OCI-M1 (cell line): ENCODE results near the gene P3H3.

Experiments
- DNase-seq: peaks from one replicate; lab custom pipeline; 2025; lab: John Stamatoyannopoulos, UW

P3H3 gene

GRCh38 chr12:6826734-6827436, 1.3 kb upstream of the P3H3 start:
- DNase-seq = no peak

DNA sequence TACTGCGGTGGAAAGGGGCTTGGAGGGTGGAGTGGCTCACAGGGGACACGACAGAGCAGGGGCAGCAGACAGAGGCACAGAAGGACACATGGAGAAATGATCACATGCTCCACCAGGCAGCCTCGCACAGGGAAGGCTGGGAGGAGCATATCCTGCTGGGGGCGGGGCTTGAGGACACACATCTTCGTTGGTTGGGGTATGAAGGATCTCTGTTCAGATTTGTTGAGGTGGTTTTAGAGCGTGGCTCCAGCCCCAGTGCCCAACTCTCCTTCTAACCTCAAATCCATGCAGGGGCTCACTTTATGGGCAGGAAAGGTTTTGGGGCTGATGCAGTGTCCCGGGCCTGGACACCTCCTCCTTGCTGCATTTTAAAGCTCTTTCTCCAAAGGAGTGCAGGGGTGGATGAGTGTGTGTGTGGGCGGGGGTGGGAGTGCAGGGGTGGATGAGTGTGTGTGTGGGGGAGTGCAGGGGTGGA, 733 bp upstream of the P3H3 start:
- DNase-seq = peak; percentile 89

DNA sequence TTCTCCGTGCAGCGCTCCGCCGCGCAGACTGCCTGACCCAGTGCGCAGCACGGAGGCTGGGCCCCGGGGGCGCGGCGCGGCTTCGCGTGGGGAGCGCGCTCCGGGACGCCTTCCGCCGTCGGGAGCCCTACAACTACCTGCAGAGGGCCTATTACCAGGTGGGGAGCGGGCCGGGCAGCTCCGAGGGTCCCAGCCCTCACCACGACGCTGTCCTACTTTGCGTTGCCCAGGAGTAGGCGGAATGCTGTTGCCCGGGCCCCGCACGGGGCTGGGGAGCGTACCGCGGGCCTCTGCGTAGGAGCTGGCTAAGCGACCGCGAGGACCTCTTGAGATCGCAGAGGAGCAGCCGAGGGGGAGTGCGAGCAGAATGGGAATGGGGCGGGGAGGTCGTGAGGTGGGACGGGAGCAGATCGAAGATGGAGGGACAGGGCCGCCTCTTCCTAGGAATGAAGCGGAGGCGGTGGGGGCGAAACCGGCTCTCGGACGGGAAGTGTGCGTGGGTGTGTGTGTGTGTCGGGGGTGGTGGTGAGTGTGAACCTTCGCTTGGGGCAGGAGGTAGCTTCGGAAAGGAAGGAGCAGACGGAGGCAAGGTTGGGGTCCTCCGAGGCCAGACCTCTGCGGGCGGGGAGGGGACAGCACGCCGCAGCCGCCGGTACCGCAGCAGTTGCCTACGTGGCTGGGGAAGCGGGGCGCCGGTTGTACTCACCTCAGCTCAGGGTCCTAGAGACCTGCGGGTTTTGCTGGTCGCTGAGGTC, 751 bp downstream of the P3H3 start:
- DNase-seq = peak; percentile 77

DNA sequence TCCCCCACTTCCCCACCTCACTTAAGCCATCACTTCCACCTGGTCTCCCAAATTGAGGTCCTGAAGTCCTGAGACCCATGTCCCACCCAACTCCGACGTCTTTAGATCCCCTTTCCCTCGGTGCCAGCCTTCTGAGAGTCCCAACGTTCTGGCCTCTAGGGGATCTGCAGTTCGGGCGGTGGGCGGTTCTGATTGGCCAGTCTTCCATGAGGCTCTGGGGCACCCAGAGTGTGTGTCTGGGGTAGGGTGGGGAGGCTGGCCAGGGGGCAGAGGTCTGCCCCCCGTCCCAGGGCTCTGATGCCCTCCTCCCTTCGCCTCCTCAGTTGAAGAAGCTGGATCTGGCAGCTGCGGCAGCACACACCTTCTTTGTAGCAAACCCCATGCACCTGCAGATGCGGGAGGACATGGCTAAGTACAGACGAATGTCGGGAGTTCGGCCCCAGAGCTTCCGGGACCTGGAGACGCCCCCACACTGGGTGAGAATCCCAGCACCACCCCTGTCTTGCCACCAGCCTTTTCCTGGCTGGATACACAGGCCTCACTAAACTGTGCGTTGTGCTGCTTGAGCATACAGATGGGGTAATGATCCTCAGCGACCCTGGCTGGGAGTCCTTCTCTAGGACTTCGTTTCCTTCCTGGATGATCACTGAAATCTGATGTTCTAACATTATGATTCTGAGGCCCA, 1.5 kb downstream of the P3H3 start:
- DNase-seq = no peak

DNA sequence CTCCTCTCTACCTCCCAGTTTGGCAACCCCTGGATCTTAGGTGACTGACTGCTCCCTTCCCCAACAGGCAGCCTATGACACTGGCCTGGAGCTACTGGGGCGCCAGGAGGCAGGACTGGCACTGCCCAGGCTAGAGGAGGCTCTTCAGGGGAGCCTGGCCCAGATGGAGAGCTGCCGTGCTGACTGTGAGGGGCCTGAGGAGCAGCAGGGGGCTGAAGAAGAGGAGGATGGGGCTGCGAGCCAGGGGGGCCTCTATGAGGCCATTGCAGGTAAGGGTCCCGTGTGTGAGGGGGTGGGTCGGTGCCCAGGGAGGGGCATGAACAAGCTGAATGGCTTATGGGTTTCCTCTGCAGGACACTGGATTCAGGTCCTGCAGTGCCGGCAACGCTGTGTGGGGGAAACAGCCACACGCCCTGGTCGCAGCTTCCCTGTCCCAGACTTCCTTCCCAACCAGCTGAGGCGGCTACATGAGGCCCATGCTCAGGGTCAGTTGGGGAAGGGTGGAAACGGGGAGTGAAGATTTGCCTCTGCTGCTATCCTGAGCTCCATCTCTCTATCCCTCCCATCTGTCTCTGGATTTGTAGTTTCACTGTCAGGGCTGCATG, 2.2 kb downstream of the P3H3 start:
- DNase-seq = no peak

- no peak for DNase-seq
Measured at GRCh38 chr12:6830999-6831398, 2.8 kb downstream of the P3H3 start.

DNA sequence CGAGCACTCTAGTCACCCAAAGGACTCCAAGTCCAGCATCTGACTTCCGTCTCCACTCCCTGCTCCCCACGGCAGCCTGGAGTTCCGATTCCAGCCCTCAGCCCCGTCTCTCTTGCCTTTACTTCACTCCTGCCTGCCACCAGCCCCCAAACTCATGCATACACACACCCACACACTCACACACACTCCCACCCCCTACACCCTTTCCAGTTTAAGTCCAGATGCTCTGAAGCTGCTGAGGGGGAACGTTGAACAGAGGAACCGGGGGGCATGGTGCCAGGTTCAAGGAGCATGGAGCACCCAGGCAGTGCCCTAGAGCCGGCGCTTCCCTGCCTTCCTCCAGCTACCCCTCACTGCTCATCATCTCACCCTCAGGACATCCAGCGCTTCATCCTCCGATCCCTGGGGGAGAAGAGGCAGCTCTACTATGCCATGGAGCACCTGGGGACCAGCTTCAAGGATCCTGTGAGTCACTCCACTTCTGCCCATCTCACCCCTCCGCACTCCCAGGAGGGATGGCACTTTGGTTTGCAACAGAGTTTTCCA, 3.3 kb downstream of the P3H3 start:
- no peak for DNase-seq

GRCh38 chr12:6832125-6832524, 3.9 kb downstream of the P3H3 start:
- DNase-seq = no peak

DNA sequence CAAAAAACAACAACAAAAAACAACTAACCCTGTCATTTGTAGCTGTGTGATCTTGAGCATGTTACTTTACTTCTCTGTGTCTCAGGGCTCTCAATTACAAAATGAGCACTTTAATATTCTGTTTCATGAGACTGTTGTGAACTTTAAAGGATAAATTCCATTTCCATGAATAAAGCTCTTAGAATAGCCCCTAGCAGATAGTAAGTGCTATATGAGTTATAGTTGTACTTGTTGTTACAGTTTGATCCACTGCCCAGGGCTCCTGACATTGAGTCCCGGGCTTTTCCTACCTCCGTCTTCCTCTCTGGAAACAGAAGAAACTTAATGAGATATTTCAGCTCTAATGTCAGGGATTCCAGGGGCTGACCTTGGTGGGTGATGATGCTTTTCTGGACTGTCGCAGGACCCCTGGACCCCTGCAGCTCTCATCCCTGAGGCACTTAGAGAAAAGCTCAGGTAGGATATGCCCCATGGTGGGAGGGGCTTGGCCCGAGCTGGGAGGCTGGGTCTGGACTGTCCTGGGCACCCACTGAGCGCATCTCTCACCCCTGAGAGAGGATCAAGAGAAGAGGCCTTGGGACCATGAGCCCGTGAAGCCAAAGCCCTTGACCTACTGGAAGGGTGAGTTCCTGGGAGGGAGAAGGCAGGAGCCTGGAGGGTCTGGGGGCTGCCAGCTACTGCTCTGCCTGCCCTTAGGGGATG, 5.1 kb downstream of the P3H3 start:
- no peak for DNase-seq

- DNase-seq = no peak
Measured at GRCh38 chr12:6834254-6834653, 6.0 kb downstream of the P3H3 start.

GRCh38 chr12:6834873-6835272, 6.7 kb downstream of the P3H3 start:
- DNase-seq = no peak

DNA sequence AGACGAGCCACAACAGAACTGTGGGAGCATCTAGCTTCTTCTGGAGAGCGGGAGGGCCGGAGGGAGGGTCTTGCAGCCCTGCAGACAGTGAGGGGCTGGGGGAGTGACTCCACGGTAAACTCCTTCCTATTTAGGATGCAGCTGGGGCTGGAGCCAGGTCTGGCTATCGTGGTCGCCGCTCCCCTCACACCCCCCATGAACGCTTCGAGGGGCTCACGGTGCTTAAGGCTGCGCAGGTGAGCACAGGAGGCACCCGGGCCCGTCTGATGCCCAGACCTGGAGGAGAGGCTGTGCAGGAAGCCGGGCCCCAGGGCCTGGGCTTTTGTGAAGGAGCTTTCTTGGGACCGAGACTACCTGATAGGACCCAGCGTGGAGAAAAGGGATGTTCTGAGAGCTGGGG, 8.6 kb downstream of the P3H3 start:
- DNase-seq = no peak

DNA sequence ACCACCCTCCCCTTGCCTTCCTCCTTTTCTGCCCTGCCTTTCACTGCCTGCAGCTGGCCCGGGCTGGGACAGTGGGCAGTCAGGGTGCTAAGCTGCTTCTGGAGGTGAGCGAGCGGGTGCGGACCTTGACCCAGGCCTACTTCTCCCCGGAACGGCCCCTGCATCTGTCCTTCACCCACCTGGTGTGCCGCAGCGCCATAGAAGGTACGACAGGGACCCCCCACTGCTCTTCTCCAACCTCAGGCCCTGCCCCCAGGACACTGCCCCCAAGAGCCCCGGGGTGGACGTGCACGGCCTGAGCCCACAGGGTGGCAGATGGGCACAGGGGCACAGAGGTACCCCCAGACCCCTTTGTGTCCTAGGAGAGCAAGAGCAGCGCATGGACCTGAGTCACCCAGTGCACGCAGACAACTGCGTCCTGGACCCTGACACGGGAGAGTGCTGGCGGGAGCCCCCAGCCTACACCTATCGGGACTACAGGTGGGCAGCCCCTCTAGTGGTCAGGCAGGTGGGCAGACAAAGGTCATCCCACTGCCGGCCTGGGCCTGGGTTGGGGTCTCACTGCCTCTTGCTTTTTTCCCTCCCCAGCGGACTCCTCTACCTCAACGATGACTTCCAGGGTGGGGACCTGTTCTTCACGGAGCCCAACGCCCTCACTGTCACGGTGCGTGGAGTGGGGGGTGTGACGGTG, 9.3 kb downstream of the P3H3 start:
- DNase-seq = no peak

GRCh38 chr12:6838854-6839253, 10.6 kb downstream of the P3H3 start:
- no peak for DNase-seq

DNA sequence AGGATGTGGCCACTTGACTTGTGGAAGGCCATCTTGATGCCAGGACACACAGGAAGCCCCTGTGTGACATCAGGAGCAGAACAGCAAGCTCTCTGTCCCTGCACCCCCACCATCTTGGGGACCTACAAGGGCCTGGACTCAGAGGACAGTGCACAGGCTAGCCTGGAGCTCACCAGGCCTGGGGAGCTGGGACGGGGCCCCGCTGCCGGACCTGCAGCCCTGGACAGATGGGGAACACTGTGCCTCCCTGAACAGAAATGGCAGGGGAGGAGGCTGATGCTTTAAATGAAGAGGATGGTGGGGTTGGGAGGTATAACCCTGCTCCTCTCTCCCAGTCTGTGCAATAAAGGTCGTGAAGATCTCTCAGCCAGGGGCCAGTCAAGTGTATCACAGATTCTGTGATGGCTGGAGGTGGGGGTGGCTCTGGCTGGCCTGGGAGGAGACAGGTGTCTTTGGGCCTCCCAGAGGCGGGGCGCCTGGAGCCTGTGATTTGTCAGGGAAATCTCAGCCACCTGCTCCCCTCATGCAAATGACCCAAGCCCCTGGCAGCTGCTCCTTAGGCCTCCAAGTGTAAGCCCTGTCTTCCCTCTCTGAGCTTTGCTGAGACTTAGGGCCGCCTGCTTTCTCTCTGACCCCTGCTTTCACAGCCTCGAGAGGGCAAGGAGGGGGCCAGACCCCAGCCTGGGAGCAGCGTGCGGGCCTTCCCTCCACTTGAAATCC, 11.4 kb downstream of the P3H3 start:
- DNase-seq = no peak

- peak; percentile 60 for DNase-seq
Measured at GRCh38 chr12:6840330-6840729, 12.1 kb downstream of the P3H3 start.

DNA sequence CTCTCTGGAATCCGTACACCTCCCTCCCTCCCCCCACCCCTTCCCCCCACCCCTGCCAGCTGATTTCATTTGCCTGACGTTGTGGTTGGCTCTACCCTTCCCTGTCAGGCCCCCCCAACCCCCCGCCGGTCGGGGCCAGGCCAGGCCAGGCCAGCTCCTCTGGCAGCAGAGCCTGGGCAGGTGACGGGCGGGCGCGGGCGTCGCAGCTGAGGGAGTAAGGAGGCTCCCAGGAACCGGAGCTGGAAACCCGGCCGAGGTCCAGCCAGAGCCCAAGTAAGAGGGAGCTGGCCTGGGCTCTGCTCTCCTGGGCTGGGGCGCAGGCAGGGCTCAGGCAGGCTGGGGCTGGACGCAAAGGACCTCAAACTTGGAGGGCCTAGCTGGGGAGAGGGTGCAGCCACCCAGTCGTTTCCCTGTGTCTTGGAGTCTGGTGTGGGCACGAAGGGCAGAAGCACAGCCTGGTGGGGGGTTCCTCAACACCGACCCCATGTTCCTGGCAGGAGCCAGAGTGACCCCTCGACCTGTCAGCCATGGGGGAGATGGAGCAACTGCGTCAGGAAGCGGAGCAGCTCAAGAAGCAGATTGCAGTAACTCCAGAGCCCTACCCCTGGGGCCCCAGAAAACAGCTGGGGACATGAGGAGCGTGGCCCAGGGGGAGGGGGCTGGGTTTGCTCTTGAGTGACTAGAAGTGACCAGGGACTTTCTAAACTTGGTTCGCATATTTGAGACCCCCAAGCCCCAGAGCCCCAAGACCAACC, 12.7 kb downstream of the P3H3 start, which contains the start of gene GNB3:
GNB3 (plus strand) TSS at position 165 of the 755 bp plus-strand sequence; CDS start at position 528, 363 bp downstream.
- DNase-seq = no peak

DNA sequence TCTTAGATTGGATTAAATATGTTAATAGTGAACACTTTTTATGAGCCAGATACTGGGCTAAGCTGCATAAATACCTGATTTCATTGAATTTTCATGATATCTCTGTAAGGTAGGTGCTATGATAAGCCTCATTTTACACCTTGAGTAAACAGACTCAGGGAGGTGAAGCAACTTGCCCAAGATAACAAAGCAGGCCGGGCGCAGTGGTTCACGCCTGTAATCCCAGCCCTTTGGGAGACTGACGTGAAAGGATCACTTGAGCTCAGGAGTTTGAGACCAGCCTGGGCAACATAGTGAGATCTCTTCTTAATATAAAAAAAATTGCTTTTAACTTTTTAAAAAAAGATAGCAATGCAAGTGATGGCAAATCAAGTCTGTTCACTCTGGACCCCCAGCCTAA, 13.9 kb downstream of the P3H3 start:
- no peak for DNase-seq

DNA sequence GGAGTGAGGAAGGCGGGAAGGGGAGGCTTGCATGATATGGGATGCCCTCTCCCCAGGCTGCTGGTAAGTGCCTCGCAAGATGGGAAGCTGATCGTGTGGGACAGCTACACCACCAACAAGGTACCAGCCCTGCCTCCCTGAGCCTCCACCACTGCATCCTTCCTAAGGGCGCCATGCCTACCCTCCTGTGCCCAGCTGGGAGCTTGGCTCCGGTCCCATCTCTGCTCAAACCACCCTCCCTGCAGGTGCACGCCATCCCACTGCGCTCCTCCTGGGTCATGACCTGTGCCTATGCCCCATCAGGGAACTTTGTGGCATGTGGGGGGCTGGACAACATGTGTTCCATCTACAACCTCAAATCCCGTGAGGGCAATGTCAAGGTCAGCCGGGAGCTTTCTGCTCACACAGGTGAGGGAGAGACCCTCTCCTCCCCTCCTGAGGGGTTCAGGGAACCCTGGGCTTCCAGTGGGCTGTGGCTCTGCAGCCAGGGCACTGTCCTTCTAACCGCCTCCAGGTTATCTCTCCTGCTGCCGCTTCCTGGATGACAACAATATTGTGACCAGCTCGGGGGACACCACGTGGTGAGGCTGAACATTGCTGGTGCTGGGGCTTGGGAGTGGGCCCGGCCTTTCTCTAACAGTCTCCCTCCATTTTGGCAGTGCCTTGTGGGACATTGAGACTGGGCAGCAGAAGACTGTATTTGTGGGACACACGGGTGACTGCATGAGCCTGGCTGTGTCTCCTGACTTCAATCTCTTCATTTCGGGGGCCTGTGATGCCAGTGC, 15.1 kb downstream of the P3H3 start:
- DNase-seq = peak; percentile 63
